Hepatocyte (in vitro differentiated cells): Measurements from ENCODE around the gene CHSY1. TPM values are rescaled to one million over a fixed set of nuclear protein-coding genes. Genes with fewer than 3 reads are reported as not detected.
"Not testable (repeated sequence)": the region's sequence is repeated elsewhere in the genome, so short reads cannot be mapped to it uniquely, and the experiment has no call there.

Source experiments
- DNase-seq: peaks from one replicate; pipeline ENCODE4 v3.0.0-alpha.2; 2016; ENCODE audit warnings: low spot score
- H2AFZ ChIP-seq: fragments of 200-600 bp; sonication (generic); 2 replicates; pipeline ENCODE4 v1.6.0; 2016; ENCODE audit warnings: antibody characterized with exemption, mild to moderate bottlenecking
- H3K27ac ChIP-seq: fragments of 200-600 bp; sonication (generic); 2 replicates; pipeline ENCODE4 v1.5.1; 2016; ENCODE audit warnings: mild to moderate bottlenecking
- H3K27me3 ChIP-seq: fragments of 200-600 bp; sonication (generic); 2 replicates; pipeline ENCODE4 v1.6.1; 2016
- H3K36me3 ChIP-seq: fragments of 200-600 bp; sonication (generic); replicated peaks from 2 replicates; pipeline ENCODE4 v1.5.1; 2016; ENCODE audit warnings: low read depth; ENCODE audit not compliant: insufficient read depth
- H3K4me1 ChIP-seq: fragments of 200-600 bp; sonication (generic); 2 replicates; pipeline ENCODE4 v1.5.1; 2016; ENCODE audit warnings: mild to moderate bottlenecking, moderate library complexity; ENCODE audit not compliant: insufficient read depth
- H3K4me2 ChIP-seq: fragments of 200-600 bp; sonication (generic); 2 replicates; pipeline ENCODE4 v1.6.0; 2016
- H3K4me3 ChIP-seq: fragments of 200-600 bp; sonication (generic); 2 replicates; pipeline ENCODE4 v1.5.1; 2016; ENCODE audit warnings: mild to moderate bottlenecking
- H3K79me2 ChIP-seq: fragments of 200-600 bp; sonication (generic); 2 replicates; pipeline ENCODE4 v1.6.0; 2017; ENCODE audit warnings: mild to moderate bottlenecking
- H3K9me2 ChIP-seq: fragments of 200-600 bp; sonication (generic); replicated peaks from 2 replicates; pipeline ENCODE4 v1.6.0; 2017; ENCODE audit warnings: mild to moderate bottlenecking; ENCODE audit not compliant: insufficient read depth
- H3K9me3 ChIP-seq: fragments of 200-600 bp; sonication (generic); 2 replicates; pipeline ENCODE4 v1.5.1; 2016; ENCODE audit warnings: low read depth, mild to moderate bottlenecking
- H4K20me1 ChIP-seq: fragments of 200-600 bp; sonication (generic); 2 replicates; pipeline ENCODE4 v1.6.0; 2016; ENCODE audit warnings: mild to moderate bottlenecking; ENCODE audit not compliant: insufficient read depth, poor library complexity, severe bottlenecking
- EZH2 ChIP-seq: fragments of 200-600 bp; sonication (generic); IDR thresholded peaks from 2 replicates; pipeline ENCODE4 v1.6.1; 2016; ENCODE audit warnings: antibody characterized with exemption, mild to moderate bottlenecking, borderline replicate concordance
- EZH2phosphoT487 ChIP-seq: fragments of 200-600 bp; sonication (generic); IDR thresholded peaks from one replicate; pipeline ENCODE4 v1.6.1; 2018; ENCODE audit warnings: antibody characterized with exemption, mild to moderate bottlenecking, low read depth, moderate library complexity; ENCODE audit not compliant: unreplicated experiment, severe bottlenecking
- WGBS: methylation state at CpG from one replicate; pipeline ENCODE4 v1.1.6; 2016; ENCODE audit warnings: low lambda C conversion rate; ENCODE audit errors: missing lambda C conversion rate; 5-methylcytosine and 5-hydroxymethylcytosine counted together
- polyA plus RNA-seq: library from polyadenylated mRNA; unstranded; fragments of >200 nt; fragmentation: Nextera tagmentation; extraction: Ambion mirVana; gene quantifications from 2 replicates; pipeline ENCODE4 v1.2.1, GENCODE V29; 2016
- total RNA-seq: library from RNA; depleted of rRNA; stranded (reverse); fragments of >200 nt; gene quantifications from 2 replicates; pipeline ENCODE4 v1.2.3, GENCODE V29; 2014
- TF ChIP-seq, protein P1 (sequence below): fragments of 200-600 bp; sonication (generic); IDR thresholded peaks from 2 replicates; pipeline ENCODE4 v1.5.1; 2016; ENCODE audit warnings: antibody characterized with exemption, mild to moderate bottlenecking; ENCODE audit not compliant: poor library complexity

The CHSY1 gene
- total and polyA plus RNA-seq, 2 experiments from 2014 or later, result 22.5 to 27.8 TPM

- Histone ChIP-seq H3K9me2 (no peaks in the 10 kb centered on the region), H3K79me2 (peaks cover 58% of the 10 kb centered on the region), H3K4me2 (peak within 1 kb of the TSS; percentile 93), H3K27me3 (no peaks in the 10 kb centered on the region), H3K9me3 (no peaks in the 10 kb centered on the region), H2AFZ (peak within 1 kb of the TSS; percentile 76), H3K4me3 (peak within 1 kb of the TSS; percentile 79), H3K4me1 (peaks cover 21% of the 10 kb centered on the region), H4K20me1 (peaks cover 28% of the 10 kb centered on the region), H3K27ac (peak within 1 kb of the TSS; percentile 98), H3K36me3 (no peaks in the 10 kb centered on the region)
- DNase-seq, result peak; percentile 100
- TF ChIP-seq EZH2phosphoT487, result no peak
- TF ChIP-seq, protein P1, sequence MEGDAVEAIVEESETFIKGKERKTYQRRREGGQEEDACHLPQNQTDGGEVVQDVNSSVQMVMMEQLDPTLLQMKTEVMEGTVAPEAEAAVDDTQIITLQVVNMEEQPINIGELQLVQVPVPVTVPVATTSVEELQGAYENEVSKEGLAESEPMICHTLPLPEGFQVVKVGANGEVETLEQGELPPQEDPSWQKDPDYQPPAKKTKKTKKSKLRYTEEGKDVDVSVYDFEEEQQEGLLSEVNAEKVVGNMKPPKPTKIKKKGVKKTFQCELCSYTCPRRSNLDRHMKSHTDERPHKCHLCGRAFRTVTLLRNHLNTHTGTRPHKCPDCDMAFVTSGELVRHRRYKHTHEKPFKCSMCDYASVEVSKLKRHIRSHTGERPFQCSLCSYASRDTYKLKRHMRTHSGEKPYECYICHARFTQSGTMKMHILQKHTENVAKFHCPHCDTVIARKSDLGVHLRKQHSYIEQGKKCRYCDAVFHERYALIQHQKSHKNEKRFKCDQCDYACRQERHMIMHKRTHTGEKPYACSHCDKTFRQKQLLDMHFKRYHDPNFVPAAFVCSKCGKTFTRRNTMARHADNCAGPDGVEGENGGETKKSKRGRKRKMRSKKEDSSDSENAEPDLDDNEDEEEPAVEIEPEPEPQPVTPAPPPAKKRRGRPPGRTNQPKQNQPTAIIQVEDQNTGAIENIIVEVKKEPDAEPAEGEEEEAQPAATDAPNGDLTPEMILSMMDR, result no peak
- no peak for TF ChIP-seq EZH2
- 1% methylated on average over 84 of the region's 87 CpGs for WGBS
Observed at GRCh38 chr15:101294731-101295606, 43.1 kb upstream of the CHSY1 start, which contains the start of gene SNRPA1. Gene SNRPA1 (minus strand): TSS chr15:101295248. CDS start chr15:101295178, 70 bp downstream.

- Histone ChIP-seq H3K79me2 (peaks cover 74% of the 10 kb centered on the region), H3K4me1 (peaks cover 21% of the 10 kb centered on the region), H3K4me3 (peak overlapping the region; percentile 79), H3K27ac (peak overlapping the region; percentile 98), H3K27me3 (no peaks in the 10 kb centered on the region), H3K36me3 (no peaks in the 10 kb centered on the region), H2AFZ (no peak overlapping the region), H3K4me2 (peak overlapping the region; percentile 93), H3K9me2 (no peaks in the 10 kb centered on the region), H3K9me3 (no peaks in the 10 kb centered on the region), H4K20me1 (peaks cover 28% of the 10 kb centered on the region)
- DNase-seq, result no peak
- TF ChIP-seq EZH2phosphoT487, result no peak
- TF ChIP-seq, protein P1, result no peak
- no peak for TF ChIP-seq EZH2
- 76% methylated on average over 10 of the region's 10 CpGs for WGBS
Observed at GRCh38 chr15:101293122-101293521, 41.3 kb upstream of the CHSY1 start.

- Histone ChIP-seq H3K27ac (no peak overlapping the region), H3K9me2 (no peaks in the 10 kb centered on the region), H3K79me2 (peaks cover 85% of the 10 kb centered on the region), H3K27me3 (no peaks in the 10 kb centered on the region), H4K20me1 (peaks cover 28% of the 10 kb centered on the region), H3K4me2 (no peak overlapping the region), H3K9me3 (no peaks in the 10 kb centered on the region), H3K4me1 (peaks cover 8% of the 10 kb centered on the region), H3K4me3 (no peak overlapping the region), H3K36me3 (no peaks in the 10 kb centered on the region), H2AFZ (no peak overlapping the region)
- peak; percentile 72 for DNase-seq
- TF ChIP-seq, protein P1, result peak; percentile 57
- no peak for TF ChIP-seq EZH2
- 89% methylated on average over 8 of the region's 8 CpGs for WGBS
Observed at GRCh38 chr15:101288905-101289513, 37.2 kb upstream of the CHSY1 start.

GRCh38 chr15:101287342-101287741 is 35.5 kb upstream of the CHSY1 start:
- not testable (repeated sequence) for H3K4me1 ChIP-seq, H3K4me2 ChIP-seq, H3K27me3 ChIP-seq, H3K9me3 ChIP-seq, H3K27ac ChIP-seq, H3K9me2 ChIP-seq, H2AFZ ChIP-seq, DNase-seq, H3K36me3 ChIP-seq, H3K4me3 ChIP-seq
- peaks cover 68% of the 10 kb centered on the region for H3K79me2 ChIP-seq
- peaks cover 13% of the 10 kb centered on the region for H4K20me1 ChIP-seq
- 96% methylated on average over 6 of the region's 6 CpGs for whole genome bisulfite sequencing
